GM12878 (cell line): Measurements from ENCODE around the gene KIAA1671. TPM values are rescaled to one million over a fixed set of nuclear protein-coding genes. Genes with fewer than 3 reads are reported as not detected.

Experiments used
- ATAC-seq: fragments of 200-7000 bp; cut with Tn5 transposase; 3 replicates; pipeline ENCODE4 v1.9.1; 2020; ENCODE audit warnings: mild to moderate bottlenecking, moderate library complexity
- BruUV-seq: library from RNA; stranded (reverse); fragments of 400-500 nt; replicated peaks from 2 replicates; lab custom pipeline; 2021; lab: Mats Ljungman, UMichigan
- CTCF ChIA-PET: fragments of 300-600 bp; sonication (Branson Sonifier 250); formaldehyde crosslinking; extraction: SDS; loops from one replicate; lab custom pipeline; 2021; ENCODE audit warnings: inconsistent platforms; lab: Yijun Ruan, JAX
- POLR2A ChIA-PET: fragments of 350-600 bp; formaldehyde crosslinking; extraction: SDS; loops from one replicate; lab custom pipeline; 2021; ENCODE audit warnings: inconsistent platforms; lab: Charles Lee
- RAD21 ChIA-PET: fragments of 300-600 bp; sonication (Branson Sonifier 250); formaldehyde crosslinking; loops from one replicate; lab custom pipeline; 2023; ENCODE audit warnings: antibody characterized with exemption; ENCODE audit not compliant: unreplicated experiment; lab: Charles Lee
- SMC1A ChIA-PET: fragments of 300-600 bp; sonication (Branson Sonifier 250); formaldehyde crosslinking; loops from one replicate; lab custom pipeline; 2023; ENCODE audit not compliant: unreplicated experiment, uncharacterized antibody; lab: Charles Lee
- DNase-seq: peaks from one replicate; pipeline ENCODE4 v3.0.0-alpha.2; 2011; ENCODE audit warnings: low read depth, low spot score
- FAIRE-seq: peaks from 3 replicates; lab custom pipeline; 2011; peaks lifted over from hg19 to GRCh38; lab: Jason Lieb, UNC
- H2AFZ ChIP-seq: 2 replicates; pipeline ENCODE4 v1.6.0; 2011; ENCODE audit warnings: low read depth, low read length, control low read depth; ENCODE audit not compliant: control insufficient read depth
- H3K27ac ChIP-seq: 2 replicates; pipeline ENCODE4 v1.5.1; 2011; ENCODE audit warnings: control low read depth; ENCODE audit not compliant: control insufficient read depth, insufficient read depth
- H3K27me3 ChIP-seq, 2 experiments: replicated peaks in 1 of 2; 2 replicates each; pipeline versions ENCODE4 v1.6.0 to v1.6.1; 2011; ENCODE audit warnings: low read length in 1 of 2; ENCODE audit not compliant: control insufficient read depth in 2 of 2, insufficient read depth in 2 of 2
- H3K36me3 ChIP-seq, 2 experiments: 2 replicates each; pipeline ENCODE4 v1.5.1; 2011; ENCODE audit warnings: low read length in 1 of 2; ENCODE audit not compliant: control insufficient read depth in 2 of 2, insufficient read depth in 2 of 2
- H3K4me1 ChIP-seq: 2 replicates; pipeline ENCODE4 v1.6.1; 2011; ENCODE audit warnings: mild to moderate bottlenecking, low read length, moderate library complexity, mixed read lengths; ENCODE audit not compliant: control insufficient read depth, insufficient read depth
- H3K4me2 ChIP-seq: 2 replicates; pipeline ENCODE4 v1.6.0; 2011; ENCODE audit warnings: control low read depth; ENCODE audit not compliant: control insufficient read depth, insufficient read depth
- H3K4me3 ChIP-seq: fragments of 200-600 bp; sonication (generic); 2 replicates; pipeline ENCODE4 v1.5.1; 2016
- H3K79me2 ChIP-seq: 2 replicates; pipeline ENCODE4 v1.6.0; 2011; ENCODE audit warnings: low read length; ENCODE audit not compliant: control insufficient read depth, insufficient read depth
- H3K9ac ChIP-seq: 2 replicates; pipeline ENCODE4 v1.8.0; 2011; ENCODE audit warnings: low read length, control low read depth, mixed read lengths; ENCODE audit not compliant: control insufficient read depth, insufficient read depth
- H3K9me3 ChIP-seq: replicated peaks from 3 replicates; pipeline ENCODE4 v1.5.1; 2011; ENCODE audit warnings: mild to moderate bottlenecking, low read length; ENCODE audit not compliant: control insufficient read depth, insufficient read depth
- H4K20me1 ChIP-seq: 2 replicates; pipeline ENCODE4 v1.6.0; 2011; ENCODE audit not compliant: control insufficient read depth, insufficient read depth
- CREM ChIP-seq: IDR thresholded peaks from 2 replicates; pipeline ENCODE4 v1.6.1; 2014; ENCODE audit warnings: antibody characterized with exemption, low read depth
- ELK1 ChIP-seq: IDR thresholded peaks from 2 replicates; pipeline ENCODE4 v1.6.1; 2012; ENCODE audit warnings: low read depth, low read length, improper control_type of control experiment
- HSF1 ChIP-seq: fragments of 150-350 bp; IDR thresholded peaks from 2 replicates; pipeline ENCODE4 v1.6.1; 2014; ENCODE audit warnings: mild to moderate bottlenecking, low read depth, low read length
- RAD21 ChIP-seq: IDR thresholded peaks from 2 replicates; pipeline ENCODE4 v1.6.1; 2011; ENCODE audit warnings: mild to moderate bottlenecking, low read depth, low read length, moderate library complexity; ENCODE audit not compliant: insufficient read depth
- TCF7 ChIP-seq: IDR thresholded peaks from 2 replicates; pipeline ENCODE4 v1.6.1; 2014; ENCODE audit warnings: antibody characterized with exemption, borderline replicate concordance
- ZSCAN29 ChIP-seq: fragments of 450-650 bp; IDR thresholded peaks from 2 replicates; pipeline ENCODE4 v1.6.1; 2017; ENCODE audit warnings: mild to moderate bottlenecking, moderate library complexity
- WGBS: methylation state at CpG from one replicate; pipeline ENCODE4 v1.1.6; 2016; ENCODE audit warnings: low lambda C conversion rate; ENCODE audit not compliant: insufficient replicate concordance, insufficient coverage; ENCODE audit errors: missing lambda C conversion rate; 5-methylcytosine and 5-hydroxymethylcytosine counted together
- in situ Hi-C: fragments of 300-500 bp; cut with MboI; formaldehyde crosslinking; loops from 9 replicates; pipeline ENCODE4 v1.14.3; 2018; ENCODE audit warnings: mixed read lengths
- intact Hi-C: fragments of 100-400 bp; cut with micrococcal nuclease; formaldehyde crosslinking; loops from one replicate; pipeline ENCODE4 v1.14.2; 2022; ENCODE audit not compliant: unreplicated experiment
- polyA plus RNA-seq, 11 experiments: library from polyadenylated mRNA; depleted of rRNA in 4 of 11; unstranded in 6 of 11; stranded (reverse) in 5 of 11; fragments of >200 nt; fragmentation: Nextera tagmentation in 4 of 11; fragmentation: Illumina TruSeq in 1 of 11; extraction: Ambion mirVana in 4 of 11; extraction: Trizol in 1 of 11; gene quantifications; 1 replicate in 1 of 11; 2 replicates in 10 of 11; pipeline versions ENCODE4 v1.2.1 to v1.2.3, GENCODE V29; 2011 to 2016; ENCODE audit warnings: inconsistent platforms in 2 of 11, missing spikeins in 2 of 11, low read depth in 1 of 11
- total RNA-seq, 4 experiments: library from RNA; depleted of rRNA in 3 of 4; stranded (reverse); fragments of >200 nt in 3 of 4; fragmentation: Illumina TruSeq in 1 of 4; extraction: Trizol in 1 of 4; gene quantifications; 2 replicates each; pipeline versions ENCODE4 v1.2.1 to v1.2.3, GENCODE V29; 2013 to 2021

Gene KIAA1671
- total and polyA plus RNA-seq, 10 of the 15 experiments (the other 5 are each of a cell fraction or from before 2014, with no cell fraction given) = 0.05 to 2.7 (median 0.33) TPM

DNA sequence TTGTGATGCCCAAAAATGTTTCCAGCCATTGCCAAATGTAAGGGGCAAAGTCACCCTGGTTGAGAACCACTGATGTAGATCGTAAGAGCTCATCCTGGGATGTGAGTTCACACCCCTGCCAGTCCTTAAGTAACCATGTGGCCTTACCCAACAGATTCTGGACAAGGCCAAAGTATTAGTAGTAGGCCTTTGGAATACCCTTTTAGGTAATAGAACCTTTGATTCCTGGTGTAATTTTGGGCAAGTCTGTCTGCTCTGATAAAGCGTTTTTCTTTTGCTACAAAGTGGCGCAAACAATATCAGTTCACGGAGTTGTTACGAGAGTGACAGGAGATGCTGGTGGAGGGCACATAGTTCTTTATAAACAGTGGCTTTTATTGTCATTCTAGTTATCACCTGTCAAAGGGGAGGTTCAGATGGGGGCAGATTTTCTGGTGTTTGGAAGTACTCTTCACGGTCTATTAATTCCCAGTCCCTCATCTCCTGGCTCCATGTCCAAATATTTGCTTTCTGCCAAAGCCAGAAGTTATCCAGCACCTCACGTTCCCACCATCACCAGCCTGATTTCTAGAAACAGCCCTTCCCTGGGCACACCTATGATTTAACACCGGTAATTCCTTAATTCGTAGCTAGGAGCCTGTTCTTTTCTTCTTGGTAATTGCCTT, 173.3 kb downstream of the KIAA1671 start:
- no peak overlapping the region for H3K4me3 ChIP-seq
- in situ Hi-C loops (no loop called here), intact Hi-C loops (no loop called here)
- no peak overlapping the region for H3K4me2 ChIP-seq
- H4K20me1 ChIP-seq = no peaks in the 10 kb centered on the region
- TF ChIP-seq HSF1 (no peak), TCF7 (no peak), RAD21 (no peak), ELK1 (no peak), CREM (no peak), ZSCAN29 (no peak)
- no peak overlapping the region for H3K27ac ChIP-seq
- no peaks in the 10 kb centered on the region; a peak in 1 of 4 replicates for H3K27me3 ChIP-seq
- no peak for ATAC-seq
- ChIA-PET SMC1A (interaction anchor here (1.6 kb wide), 1 partner anchor 14 kb away, joined by 4 read pairs; no protein-coding TSS in a partner anchor), POLR2A (interaction anchor here (1.2 kb wide), 1 partner anchor 10 kb away, joined by 3 read pairs; no protein-coding TSS in a partner anchor), CTCF (interaction anchor here (1.2 to 8.9 kb wide), 2 partner anchors 46 kb away, joined by 3 to 44 read pairs; no protein-coding TSS in a partner anchor), RAD21 (no interaction called here)
- 39% methylated on average over 9 of the region's 9 CpGs for WGBS
- H3K9ac ChIP-seq = no peak overlapping the region
- no peaks in the 10 kb centered on the region for H3K36me3 ChIP-seq
- no peak overlapping the region for H2AFZ ChIP-seq
- no peaks in the 10 kb centered on the region; the same call in 2 of the 3 replicates for H3K9me3 ChIP-seq
- DNase-seq = no peak
- no peaks in the 10 kb centered on the region for H3K79me2 ChIP-seq
- BruUV-seq = no TSS peak
- H3K4me1 ChIP-seq = no peaks in the 10 kb centered on the region
- no peak for FAIRE-seq
